HG03520 (cell line): Measurements from ENCODE around the gene NR2C2.
A peak's percentile ranks its signal among the peaks of the same experiment; 100 is the strongest.

Experiments used
- ATAC-seq: cut with Tn5 transposase; IDR thresholded peaks from one replicate; pipeline ENCODE4 v1.9.1; 2021; ENCODE audit warnings: mild to moderate bottlenecking, moderate library complexity; ENCODE audit not compliant: unreplicated experiment

Gene NR2C2

GRCh38 chr3:15014606-15015328, 67.4 kb downstream of the NR2C2 start:
- no peak for ATAC-seq

DNA sequence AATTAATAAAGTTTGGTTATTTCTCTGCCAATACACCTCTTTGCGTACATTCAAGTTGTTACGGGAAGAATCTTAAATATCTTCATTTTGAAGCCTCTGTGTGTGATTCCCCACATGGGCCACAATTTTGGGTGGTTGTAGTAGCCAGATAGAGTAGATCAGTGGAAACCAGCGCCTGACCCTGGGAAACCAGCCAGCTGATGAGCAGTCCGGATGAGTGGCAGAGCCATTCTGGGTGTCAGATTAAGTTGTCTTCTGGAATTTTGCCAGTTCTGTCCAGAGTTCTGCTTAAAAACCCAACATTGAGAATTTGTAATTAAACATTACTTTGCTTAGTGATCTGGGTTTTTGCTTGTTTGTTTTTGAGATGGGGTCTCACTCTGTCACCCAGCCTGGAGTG, 68.1 kb downstream of the NR2C2 start:
- ATAC-seq, result no peak

DNA sequence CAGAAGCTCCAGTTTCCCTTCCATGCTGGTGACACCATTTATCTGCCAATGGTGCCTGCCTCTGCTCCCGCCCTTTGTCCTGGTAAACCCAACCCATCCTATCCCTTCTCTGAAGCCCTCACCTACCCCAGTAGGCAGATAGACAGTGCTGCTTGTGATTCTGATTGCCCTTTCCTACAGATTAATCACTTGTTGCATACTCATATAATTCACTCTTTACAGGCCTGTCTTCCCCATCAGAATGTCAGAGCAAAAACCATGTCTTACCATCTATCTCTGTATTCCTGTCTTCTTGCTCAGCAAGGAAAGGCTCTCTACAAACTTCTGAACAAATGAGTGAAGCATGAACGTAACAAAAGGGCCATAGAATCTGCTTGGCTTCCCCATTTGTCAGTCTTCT, 69.8 kb downstream of the NR2C2 start:
- ATAC-seq, result no peak

DNA sequence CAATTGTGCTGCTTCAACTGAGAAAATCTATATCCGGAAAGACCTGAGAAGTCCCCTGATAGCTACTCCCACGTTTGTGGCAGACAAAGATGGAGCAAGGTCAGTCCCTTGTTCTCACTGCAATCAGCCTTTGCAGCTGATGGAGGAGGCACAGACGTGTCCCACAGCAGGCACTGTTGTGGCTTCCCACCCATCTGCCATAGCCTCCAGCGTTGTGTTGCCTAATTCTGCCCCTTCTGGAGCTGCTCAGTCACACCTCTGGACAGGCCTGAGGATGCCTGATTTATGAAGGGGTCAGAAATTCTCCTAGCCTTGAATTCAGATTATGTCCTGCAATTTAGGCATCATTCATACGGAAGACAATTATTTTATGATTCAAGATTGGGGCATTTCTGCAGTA, 75.9 kb downstream of the NR2C2 start:
- ATAC-seq, result no peak

GRCh38 chr3:15023719-15024118, 76.3 kb downstream of the NR2C2 start:
- ATAC-seq, result no peak

DNA sequence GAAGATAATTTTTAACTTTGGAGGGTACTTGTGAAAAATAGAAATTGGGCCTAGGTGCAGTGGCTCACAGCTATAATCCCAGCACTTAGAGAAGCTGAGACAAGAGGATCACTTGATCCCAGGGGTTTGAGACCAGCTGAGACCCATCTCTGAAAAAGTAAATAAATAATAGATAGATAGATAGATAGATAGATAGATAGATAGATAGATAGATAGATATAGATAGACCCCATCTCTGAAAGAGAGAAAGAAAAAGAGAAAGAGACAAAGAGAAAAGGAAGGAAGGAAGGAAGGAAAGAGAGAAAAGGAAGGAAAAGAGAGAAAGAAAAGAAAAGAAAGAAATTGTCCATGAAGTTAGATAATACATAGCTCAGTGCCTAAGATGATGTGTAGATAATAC, 82.2 kb downstream of the NR2C2 start:
- ATAC-seq, result no peak

- ATAC-seq, result no peak
These were observed 85.3 kb downstream of the NR2C2 start for GRCh38 chr3:15032650-15033049.

DNA sequence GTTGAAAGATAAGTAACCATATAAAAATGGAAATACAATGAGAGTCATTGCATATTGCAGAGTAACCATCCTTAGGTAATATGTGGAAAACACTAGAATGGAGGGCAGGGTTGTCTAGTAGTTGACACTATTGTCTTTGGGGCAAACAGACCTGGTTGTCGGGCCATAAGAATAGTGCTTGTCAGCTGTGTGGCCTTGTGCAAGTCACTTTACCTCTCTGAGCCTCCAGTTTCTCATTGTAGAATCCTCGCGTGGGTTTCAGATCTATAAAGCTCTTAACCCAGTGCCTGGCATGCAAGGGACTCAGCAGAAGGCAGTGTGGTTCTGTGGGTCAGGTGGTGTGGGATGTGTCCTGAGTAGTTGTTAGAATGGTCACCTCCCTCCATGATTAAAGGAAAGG, 85.7 kb downstream of the NR2C2 start:
- ATAC-seq, result no peak

- ATAC-seq, result no peak
These were observed 90.9 kb downstream of the NR2C2 start for GRCh38 chr3:15038306-15038705.

- no peak for ATAC-seq
These were observed 93.5 kb downstream of the NR2C2 start for GRCh38 chr3:15040844-15041243.

DNA sequence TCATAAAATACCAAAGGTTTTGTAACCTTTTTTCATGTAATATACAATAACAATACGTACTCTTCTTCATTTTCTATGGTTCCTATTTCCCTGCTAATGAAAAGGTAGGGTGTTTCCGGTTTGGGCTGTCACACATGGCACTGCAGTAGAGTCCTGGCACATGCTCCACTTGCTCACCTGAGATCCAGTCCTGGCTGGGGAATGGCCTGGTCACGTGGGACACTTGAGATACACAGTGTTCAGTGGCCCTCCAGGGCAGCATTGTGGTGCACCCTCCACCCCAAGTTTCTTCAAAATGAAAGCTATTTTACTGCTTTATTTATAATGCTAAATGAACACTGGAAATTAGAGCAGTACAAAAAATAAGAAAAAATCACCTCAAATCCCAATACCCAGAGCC, 94.6 kb downstream of the NR2C2 start:
- ATAC-seq, result no peak

- ATAC-seq, result no peak
These were observed 95.6 kb downstream of the NR2C2 start for GRCh38 chr3:15042936-15043335.

GRCh38 chr3:15043408-15044171, 96.2 kb downstream of the NR2C2 start:
- ATAC-seq, result no peak

DNA sequence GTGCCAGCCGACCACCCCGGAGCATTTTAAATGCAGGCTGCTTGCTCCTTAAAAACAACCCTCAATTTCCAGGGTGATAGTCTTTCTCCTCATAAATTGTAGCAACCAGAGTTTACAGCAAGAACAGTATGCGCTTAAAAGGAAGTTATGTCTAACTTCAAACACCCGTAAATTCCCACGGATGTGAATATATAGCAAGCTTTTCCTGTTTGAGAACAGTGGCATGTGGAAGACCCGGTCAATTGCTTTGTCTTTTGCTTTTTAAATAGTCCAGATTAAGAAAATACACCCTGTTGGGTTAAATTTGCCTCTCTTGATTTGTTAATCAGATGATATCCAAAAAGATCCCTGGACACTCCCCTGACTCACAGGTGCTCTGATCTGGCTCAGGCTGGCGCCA, 96.9 kb downstream of the NR2C2 start:
- ATAC-seq, result no peak

- ATAC-seq, result no peak
These were observed 98.3 kb downstream of the NR2C2 start for GRCh38 chr3:15045667-15046066.

GRCh38 chr3:15049584-15049983, 102.2 kb downstream of the NR2C2 start:
- ATAC-seq, result no peak

DNA sequence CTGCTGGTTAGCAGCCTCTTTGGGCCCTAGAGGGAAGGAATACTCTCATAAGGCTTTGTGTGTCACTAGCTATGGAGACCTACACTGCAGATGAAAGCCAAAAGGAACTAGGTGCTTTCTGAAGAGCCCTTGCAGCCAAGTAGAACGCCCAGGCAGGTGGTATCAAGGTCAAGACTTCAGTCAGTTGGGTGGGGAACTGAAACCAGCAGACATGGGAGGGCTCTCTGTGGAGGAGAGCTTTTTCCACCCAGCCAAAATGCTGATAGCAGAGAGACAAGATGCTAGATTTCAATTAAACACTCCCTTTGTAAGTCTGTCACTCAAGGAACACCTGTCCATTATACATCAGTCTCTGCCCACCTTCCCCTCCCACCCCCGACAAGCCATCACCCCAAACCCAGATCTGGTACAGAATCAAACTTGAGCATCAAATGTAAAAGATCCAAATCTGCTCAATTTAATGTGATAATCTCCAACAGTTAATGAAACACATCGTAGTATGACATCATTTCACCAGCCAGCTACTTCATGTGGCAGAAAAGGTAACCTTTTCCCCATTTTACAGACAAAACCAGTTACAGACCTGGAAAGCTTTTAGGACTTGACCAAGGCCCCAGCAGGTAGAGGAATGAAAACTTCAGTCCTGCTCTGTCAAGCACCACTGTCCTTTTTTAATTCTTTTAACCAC, 103.2 kb downstream of the NR2C2 start:
- peak; percentile 76 for ATAC-seq

DNA sequence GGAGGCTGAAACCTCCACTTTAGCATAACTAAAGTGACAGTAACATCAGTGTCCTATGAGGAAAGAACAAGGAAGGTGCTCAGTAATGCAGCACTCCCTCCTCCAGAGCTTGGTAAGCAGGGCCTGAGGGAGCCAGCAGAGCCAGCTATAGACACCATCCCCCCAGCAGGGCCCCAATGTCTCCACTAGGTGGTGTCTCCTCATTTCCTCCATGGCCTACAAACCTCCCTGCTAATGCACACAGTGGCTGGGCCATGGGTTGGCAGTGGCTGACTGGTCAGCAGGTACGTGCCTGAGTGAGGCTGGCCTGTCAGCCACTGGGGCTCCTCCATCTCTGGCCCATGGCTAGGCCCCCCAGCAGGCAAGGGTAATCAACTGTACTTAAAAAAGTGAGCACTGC, 104.1 kb downstream of the NR2C2 start:
- peak; percentile 53 for ATAC-seq

DNA sequence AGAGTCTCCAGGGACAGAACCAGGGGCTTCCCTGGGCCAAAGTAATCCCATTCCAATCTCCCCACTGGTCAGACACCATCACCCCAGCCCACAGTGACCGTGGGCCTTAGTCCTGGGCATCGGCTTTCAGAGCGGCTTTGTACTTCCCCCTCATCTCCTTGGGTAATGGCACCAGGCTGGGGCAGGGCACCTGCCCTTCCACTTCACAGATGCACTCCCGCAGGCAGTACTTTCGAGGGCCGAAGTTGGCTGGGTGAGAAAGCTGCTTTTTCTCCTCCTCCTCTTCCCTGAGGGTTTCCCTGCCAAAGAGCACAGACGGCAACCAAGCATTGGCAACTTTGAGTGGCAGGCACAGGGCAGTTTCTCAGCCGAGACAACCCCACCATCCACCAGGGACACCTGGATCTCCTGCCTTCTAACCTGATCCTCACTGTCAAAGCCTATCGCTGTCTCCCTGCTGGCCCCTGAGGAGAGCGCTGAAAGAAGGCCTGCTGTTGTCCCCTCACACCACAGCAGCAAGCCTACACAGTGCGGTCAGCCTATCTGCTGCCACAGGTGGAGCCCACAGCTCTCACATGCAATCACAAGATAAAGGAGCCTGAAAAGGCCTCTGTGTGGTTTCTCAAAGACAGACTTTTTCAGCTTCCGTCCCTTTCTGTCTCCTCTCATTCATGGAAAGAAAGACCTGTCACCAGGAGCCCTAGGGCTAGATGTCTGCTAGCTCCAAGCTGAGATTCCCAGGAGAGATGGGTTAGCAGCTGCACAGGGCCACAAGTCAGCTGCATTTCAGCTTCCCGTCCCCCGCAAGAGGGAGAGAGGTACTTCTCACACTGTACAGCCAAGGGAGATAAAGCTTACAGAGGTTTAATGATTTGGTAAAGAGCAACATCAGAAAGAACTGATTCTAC, 105.2 kb downstream of the NR2C2 start:
- no peak for ATAC-seq

DNA sequence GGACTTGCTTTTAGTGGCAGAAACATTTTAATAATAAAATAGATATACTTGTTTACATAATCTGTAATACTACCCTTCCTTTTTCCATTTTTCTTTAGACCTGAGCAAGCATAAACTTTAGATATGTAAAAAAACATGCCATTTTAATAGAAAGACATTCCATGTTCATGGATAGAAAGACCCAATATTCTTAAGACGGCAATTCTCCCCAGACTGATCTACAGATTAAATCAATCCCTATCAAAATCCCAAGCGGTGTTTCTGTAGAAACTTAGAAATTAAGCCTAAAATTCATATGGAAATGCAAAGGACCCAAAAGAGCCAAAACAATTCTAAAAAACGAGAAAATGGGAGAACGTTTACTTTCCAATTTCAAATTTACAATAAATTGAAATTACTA, 106.2 kb downstream of the NR2C2 start:
- ATAC-seq, result no peak

DNA sequence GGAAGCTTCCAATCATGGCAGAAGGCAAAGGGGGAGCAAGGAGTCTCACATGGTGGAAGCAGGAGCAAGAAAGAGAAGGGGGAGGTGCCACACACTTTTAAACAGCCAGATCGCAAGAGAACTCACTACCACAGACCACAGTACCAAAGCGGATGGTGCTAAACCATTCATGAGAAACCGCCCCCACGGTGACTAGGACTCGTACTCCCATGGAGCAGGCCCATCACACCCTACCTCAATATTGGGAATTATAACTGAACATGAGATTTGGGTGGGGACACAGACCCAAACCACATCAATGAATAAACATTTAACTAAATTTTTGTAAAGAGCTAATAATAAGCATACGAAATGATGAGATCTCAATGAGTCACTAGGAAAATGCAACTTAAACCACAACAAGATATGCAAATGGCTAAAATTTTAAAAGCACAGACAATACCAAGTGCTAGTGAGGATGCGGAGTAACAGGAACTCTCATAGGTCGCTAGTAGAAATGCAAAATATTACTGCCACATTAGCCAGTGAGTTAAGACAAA, 107.7 kb downstream of the NR2C2 start:
- peak; percentile 34 for ATAC-seq
